ENCODE results near the gene ASPN.

Gene ASPN

DNA sequence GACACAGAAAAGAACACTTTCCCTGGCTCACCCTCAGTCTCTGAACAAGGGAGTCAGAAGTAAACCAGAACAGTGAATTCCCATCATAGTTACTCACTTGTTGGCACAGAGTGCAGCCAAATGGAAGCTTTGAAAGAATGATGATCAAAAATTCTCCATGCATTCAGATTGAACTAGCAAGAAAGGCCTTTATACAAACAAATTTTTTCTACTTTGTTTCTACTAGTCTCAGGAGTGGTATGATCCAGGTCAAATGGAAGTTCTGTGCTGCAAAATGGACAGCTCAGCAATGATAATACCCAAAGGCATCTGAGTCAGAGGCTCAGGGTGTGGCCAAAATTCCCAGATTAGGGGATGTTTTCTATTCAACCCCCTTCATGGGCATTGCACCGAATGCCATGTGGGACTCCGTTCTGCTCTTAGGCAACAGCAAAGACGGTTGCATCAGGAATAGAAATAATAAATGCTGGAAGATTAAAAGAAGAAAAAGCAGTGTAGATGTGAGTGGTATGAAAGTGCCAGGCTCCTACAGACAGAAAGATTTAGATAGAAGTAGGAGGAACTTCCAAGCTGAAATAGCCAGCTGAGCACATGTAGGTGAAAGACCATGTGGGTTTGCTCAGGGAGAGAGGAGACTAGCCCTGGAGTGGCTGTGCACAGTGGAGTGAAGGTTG lies 24.0 kb upstream of the ASPN start:
- no peak for TF ChIP-seq POLR2AphosphoS5 (IDR thresholded peaks at IDR 0.05; ENCODE audit: low read depth, low read length)
- TF ChIP-seq REST (IDR thresholded peaks at IDR 0.05; ENCODE audit: insufficient read depth in 1 of 2, low read depth in 2 of 2, low read length in 2 of 2): no peak
- no peak for TF ChIP-seq TAF1 (IDR thresholded peaks at IDR 0.05; ENCODE audit: borderline replicate concordance, insufficient read depth, low read length)
- no peak for TF ChIP-seq SIN3A (IDR thresholded peaks at IDR 0.05; ENCODE audit: borderline replicate concordance, insufficient read depth, low read length)
- TF ChIP-seq FOXP2 (optimal IDR thresholded peaks at IDR 0.05; ENCODE audit: borderline replicate concordance, extremely low read depth, extremely low read length, insufficient read depth): no peak

DNA sequence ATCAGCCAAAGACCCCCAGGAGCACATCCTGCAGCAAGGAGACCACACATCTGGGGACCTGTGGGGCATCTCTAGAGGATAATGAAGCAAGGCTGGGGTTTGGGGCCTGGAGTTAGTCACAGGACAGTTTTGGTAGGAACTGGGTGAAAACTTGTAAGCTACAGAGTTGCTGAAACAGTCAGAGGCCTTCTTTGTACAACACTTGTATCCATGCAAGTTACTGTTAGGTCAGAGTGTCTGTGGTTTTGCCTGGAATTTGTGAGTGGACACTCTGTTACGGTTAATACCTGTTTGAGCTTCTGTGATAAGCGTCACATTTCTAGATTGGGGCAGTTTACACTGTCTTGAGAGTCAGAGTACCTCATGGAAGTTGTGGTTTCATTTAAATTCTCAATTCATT lies 22.6 kb upstream of the ASPN start:
- no peak for TF ChIP-seq REST (IDR thresholded peaks at IDR 0.05; ENCODE audit: insufficient read depth in 1 of 2, low read depth in 2 of 2, low read length in 2 of 2)

- TF ChIP-seq REST (IDR thresholded peaks at IDR 0.05; ENCODE audit: insufficient read depth in 1 of 2, low read depth in 2 of 2, low read length in 2 of 2) (no peak), POLR2AphosphoS5 (IDR thresholded peaks at IDR 0.05; ENCODE audit: low read depth, low read length) (no peak), SIN3A (IDR thresholded peaks at IDR 0.05; ENCODE audit: borderline replicate concordance, insufficient read depth, low read length) (no peak), TAF1 (IDR thresholded peaks at IDR 0.05; ENCODE audit: borderline replicate concordance, insufficient read depth, low read length) (no peak)
Measured at GRCh38 chr9:92503156-92503555, 20.9 kb upstream of the ASPN start.

DNA sequence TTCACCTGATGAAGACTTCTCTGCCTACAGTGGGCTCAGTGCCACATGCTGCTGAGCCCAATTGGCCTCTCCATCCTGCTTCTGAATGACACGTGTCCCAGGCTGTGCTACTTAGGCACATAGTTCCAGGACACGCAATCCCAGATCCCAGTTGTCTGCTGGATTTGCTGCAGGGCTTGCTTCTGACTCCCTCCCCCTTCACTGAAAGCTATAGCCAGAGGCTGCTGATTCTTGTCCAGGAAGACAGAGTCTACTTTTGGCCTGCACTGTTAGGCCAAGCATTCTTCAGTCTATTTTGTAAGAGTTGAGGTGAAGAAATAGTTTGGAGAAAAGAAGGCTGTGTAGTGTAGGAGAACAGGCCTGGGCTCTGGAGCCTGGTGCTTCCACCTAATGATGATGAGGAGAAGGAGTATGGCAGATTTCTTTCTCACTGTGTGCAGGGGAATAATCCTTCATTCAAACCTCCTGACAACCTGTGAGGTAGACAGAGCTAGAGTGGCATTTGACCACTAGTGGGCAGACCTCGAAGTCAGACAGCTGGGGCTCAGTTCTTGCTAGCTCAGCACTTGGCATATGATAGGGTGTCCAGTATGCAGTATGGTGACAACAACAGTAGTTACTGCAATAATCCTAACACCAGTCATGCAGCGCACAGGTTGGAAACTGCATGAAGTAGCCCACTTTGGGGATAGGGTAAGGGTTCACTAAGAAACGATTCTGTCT lies 19.5 kb upstream of the ASPN start:
- TF ChIP-seq SIN3A (IDR thresholded peaks at IDR 0.05; ENCODE audit: borderline replicate concordance, insufficient read depth, low read length) (no peak), FOXP2 (optimal IDR thresholded peaks at IDR 0.05; ENCODE audit: borderline replicate concordance, extremely low read depth, extremely low read length, insufficient read depth) (no peak), TAF1 (IDR thresholded peaks at IDR 0.05; ENCODE audit: borderline replicate concordance, insufficient read depth, low read length) (no peak), REST (IDR thresholded peaks at IDR 0.05; ENCODE audit: insufficient read depth in 1 of 2, low read depth in 2 of 2, low read length in 2 of 2) (no peak)

GRCh38 chr9:92500725-92501124 lies 18.4 kb upstream of the ASPN start:
- no peak for TF ChIP-seq FOXP2 (optimal IDR thresholded peaks at IDR 0.05; ENCODE audit: borderline replicate concordance, extremely low read depth, extremely low read length, insufficient read depth)
- TF ChIP-seq POLR2AphosphoS5 (IDR thresholded peaks at IDR 0.05; ENCODE audit: low read depth, low read length): no peak
